GM21381 (cell line): ENCODE results near the gene HERC3.

Source experiments
- ATAC-seq: cut with Tn5 transposase; IDR thresholded peaks from one replicate; pipeline ENCODE4 v1.9.1; 2021; ENCODE audit warnings: mild to moderate bottlenecking, moderate library complexity; ENCODE audit not compliant: unreplicated experiment

The HERC3 gene

GRCh38 chr4:88713782-88714181 lies 121.5 kb downstream of the HERC3 start:
- no peak for ATAC-seq

DNA sequence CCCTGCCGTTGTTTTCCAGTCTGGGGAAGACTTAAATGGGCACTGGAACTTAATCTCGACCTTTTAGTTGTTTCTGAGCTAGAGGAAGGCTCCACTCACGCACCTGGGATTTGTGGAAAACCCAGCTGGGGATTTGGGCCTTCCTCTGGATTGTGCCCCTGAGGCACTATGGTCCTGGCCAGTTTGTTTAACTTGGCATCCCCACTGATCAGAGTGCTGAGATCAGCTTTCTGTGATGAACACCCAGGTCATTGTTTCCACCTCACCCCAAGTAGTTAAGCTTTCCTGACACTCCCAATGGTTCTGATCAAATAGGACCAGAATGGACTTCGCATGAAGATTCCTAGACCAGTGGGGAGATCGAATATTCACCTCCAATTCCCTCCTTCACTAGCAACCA lies 125.8 kb downstream of the HERC3 start:
- ATAC-seq = no peak

GRCh38 chr4:88719381-88719780 lies 127.1 kb downstream of the HERC3 start:
- no peak for ATAC-seq

GRCh38 chr4:88720451-88721428 lies 128.5 kb downstream of the HERC3 start:
- ATAC-seq = no peak

GRCh38 chr4:88722276-88722780 lies 130.0 kb downstream of the HERC3 start:
- ATAC-seq = no peak

DNA sequence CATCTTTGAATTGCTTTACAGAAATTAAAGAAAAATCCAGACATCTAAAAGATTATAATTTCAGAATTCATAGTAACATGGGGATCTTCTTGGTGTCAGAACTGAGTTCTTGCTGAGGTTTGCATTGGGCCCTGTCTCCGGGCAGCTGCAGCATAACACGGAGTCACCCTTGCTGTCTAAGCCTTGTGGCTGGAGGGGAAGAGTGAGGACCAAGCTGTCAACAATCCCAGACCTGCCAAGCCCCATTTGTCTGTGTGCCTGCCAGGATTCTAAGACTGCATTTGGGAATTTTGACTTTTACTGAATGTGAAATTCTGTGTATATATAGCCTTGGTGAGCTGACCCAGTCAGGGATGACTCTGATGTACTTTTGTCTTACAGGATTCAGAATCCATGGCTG lies 130.5 kb downstream of the HERC3 start:
- ATAC-seq = no peak

- no peak for ATAC-seq
Measured at GRCh38 chr4:88724406-88724805, 132.1 kb downstream of the HERC3 start.

GRCh38 chr4:88725143-88725542 lies 132.9 kb downstream of the HERC3 start:
- no peak for ATAC-seq

GRCh38 chr4:88725986-88726385 lies 133.7 kb downstream of the HERC3 start:
- ATAC-seq = no peak

DNA sequence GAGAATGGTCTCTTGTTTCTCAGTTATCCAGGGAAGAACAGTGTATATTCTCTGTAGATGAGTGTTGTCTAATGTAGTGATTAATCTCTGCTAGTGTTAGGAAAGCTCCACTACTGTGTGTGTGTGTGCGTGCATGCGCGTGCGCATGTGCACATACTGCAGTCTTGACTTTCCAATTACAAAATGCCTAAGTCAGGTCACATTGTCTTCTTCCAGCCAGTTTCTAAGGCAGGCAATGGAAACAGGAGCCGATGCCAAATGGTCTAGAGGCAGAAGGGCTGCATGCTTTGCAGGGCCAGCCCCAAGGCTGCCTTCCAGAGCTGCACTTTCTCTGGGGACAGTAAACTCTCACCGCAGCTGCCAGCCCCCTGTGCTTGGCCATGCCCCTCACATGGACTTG lies 135.9 kb downstream of the HERC3 start:
- no peak for ATAC-seq

GRCh38 chr4:88729146-88729760 lies 137.0 kb downstream of the HERC3 start:
- ATAC-seq = no peak

GRCh38 chr4:88730811-88731210 lies 138.5 kb downstream of the HERC3 start:
- no peak for ATAC-seq

GRCh38 chr4:88731381-88731780 lies 139.1 kb downstream of the HERC3 start:
- no peak for ATAC-seq

DNA sequence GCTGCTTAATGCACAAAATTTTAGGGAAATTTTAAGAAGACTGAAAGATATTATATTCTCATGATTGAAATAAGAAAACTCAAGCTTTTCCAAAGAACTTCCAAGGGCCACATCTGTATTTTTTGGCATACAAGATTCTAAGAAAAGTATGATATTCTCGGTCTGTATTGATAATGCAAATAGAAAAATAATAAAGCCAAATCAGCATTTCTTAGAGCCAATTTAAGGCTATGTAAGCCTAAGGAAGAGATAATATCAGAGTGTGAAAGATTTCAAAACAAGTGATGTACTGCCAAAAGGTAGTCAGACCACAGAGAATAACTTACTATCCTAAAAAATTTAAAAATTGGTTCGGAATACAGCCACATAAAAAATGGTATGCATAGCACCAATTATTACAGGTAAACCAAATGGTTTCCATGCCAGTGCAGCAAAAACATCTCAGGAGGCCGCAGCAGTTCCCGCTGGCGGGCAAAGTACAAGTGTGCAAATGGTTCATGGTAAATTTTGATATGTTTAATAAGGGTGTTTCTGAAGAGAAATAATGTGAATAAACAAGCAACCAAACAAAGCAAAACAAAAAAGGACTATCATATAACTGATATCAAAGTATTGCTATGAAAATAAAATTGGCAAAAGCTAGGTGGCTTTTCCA lies 140.6 kb downstream of the HERC3 start:
- no peak for ATAC-seq

DNA sequence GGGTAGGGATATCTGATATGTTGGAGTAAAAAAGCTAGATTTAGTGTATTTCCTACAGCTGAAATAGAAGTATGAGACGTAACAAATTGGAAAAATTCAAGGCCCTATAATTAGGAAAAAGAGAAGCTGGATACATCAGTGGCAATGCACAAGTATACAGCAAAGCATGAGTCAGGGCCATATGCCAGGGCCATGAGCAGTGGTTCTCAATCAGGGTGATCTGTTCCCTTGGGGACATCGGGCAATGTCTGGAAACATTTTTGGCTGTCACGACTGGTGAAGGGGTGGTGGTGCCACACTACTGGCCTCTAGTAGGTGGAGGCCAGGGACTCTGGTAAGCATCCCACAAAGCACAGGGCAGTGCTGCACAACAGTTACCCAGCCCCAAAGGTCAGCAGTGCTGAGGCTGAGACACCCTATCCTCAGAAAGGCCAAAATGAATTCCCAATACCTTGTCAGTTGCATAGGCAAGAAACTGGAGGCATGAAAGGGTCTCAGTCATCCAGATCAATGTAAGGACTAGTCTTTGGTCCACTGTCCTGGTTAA lies 142.2 kb downstream of the HERC3 start:
- ATAC-seq = no peak

DNA sequence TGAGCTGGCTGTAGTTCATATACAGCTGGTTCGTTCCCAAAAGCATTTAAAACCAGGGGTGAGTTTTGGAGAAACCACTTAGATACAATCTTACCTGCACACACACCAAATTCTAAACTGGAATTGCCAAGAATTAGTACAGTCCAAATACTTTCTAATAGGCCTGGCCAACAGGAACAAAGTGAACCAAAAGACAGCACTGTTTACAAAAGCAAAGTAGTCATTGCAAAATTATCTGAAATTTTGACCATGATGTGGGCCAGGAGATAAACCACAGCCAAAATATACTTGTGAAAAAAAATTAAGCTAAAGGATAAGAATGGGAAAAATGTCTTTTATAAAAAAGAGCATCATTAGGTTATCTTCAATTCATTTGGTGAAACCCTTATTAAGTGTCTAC lies 143.3 kb downstream of the HERC3 start:
- no peak for ATAC-seq

DNA sequence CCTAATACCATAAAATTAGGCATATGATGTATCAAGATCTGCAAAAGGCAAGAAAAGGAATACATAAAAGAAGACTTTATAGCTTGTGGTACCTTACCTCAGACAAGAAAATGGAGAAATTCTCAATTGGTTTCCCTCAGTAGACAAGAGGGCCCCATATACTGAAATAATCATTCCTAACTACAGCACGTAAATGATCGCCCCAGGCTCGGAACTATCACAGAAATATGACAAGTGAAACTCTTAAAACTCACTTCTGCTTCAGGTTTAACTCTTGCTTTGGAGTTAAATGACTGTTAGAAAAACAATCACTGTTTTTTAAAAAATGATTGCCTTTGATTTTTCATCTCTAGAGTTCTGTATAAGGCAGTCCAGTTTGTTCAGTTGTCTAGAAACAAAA lies 144.0 kb downstream of the HERC3 start:
- no peak for ATAC-seq

GRCh38 chr4:88737307-88737941 lies 145.1 kb downstream of the HERC3 start:
- ATAC-seq = peak; percentile 88

- ATAC-seq = no peak
Measured at GRCh38 chr4:88738180-88738579, 145.9 kb downstream of the HERC3 start.

DNA sequence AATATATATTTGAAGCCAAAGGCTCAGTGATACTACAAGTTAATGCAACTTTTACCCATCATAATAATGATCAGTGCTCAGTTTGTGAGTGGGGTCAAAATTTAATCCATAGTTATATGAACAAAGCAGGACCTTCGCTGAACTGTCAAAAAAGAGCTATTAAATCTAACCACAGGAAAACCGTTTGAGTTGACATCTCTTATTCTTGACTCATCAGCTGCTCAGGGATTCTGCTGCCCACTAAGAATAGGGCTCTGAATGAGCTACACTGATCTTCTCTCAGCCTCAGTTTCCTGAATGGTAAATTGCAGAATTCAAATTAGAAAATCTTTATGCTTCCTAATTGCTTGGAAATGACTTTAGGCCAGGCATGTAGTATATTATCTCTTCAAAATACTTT lies 150.3 kb downstream of the HERC3 start:
- no peak for ATAC-seq

GRCh38 chr4:88743696-88744095 lies 151.4 kb downstream of the HERC3 start:
- ATAC-seq = no peak
